CD14-positive monocyte (primary cell): ENCODE results near the gene ARL14EP. TPM values are rescaled to one million over a fixed set of nuclear protein-coding genes. Genes with fewer than 3 reads are reported as not detected.

ENCODE experiments used
- DNase-seq, 3 donors: peaks; one replicate each; pipeline ENCODE4 v3.0.0-alpha.2; 2011 to 2022
- H2AFZ ChIP-seq: 2 replicates; pipeline ENCODE4 v1.6.0; 2012; ENCODE audit warnings: mild to moderate bottlenecking, low read depth, low read length, inconsistent platforms; ENCODE audit not compliant: insufficient read depth, poor library complexity, severe bottlenecking
- H3K27ac ChIP-seq, 2 donors: 1 replicate in 1 of 2; 2 replicates in 1 of 2; pipeline ENCODE4 v1.5.1; 2012 to 2013; ENCODE audit warnings: low read length in 2 of 2, control low read depth in 1 of 2, inconsistent platforms in 1 of 2, low read depth in 1 of 2, mild to moderate bottlenecking in 1 of 2
- H3K27me3 ChIP-seq, 2 donors: one replicate each; pipeline versions ENCODE4 v1.6.0 to v1.6.1; 2011 to 2013; ENCODE audit warnings: low read length in 2 of 2; ENCODE audit not compliant: control insufficient read depth in 2 of 2, insufficient read depth in 2 of 2
- H3K36me3 ChIP-seq, 2 donors: replicated peaks in 1 of 2; 1 replicate in 1 of 2; 2 replicates in 1 of 2; pipeline versions ENCODE4 v1.5.1 to v1.6.1; 2012 to 2013; ENCODE audit warnings: low read length in 2 of 2, control low read depth in 1 of 2, inconsistent platforms in 1 of 2, mild to moderate bottlenecking in 1 of 2; ENCODE audit not compliant: insufficient read depth in 2 of 2, control insufficient read depth in 1 of 2
- H3K4me1 ChIP-seq, 2 donors: 1 replicate in 1 of 2; 2 replicates in 1 of 2; pipeline versions ENCODE4 v1.5.1 to v1.6.1; 2012 to 2013; ENCODE audit warnings: low read length in 2 of 2, control low read depth in 1 of 2, inconsistent platforms in 1 of 2, mild to moderate bottlenecking in 1 of 2, moderate library complexity in 1 of 2; ENCODE audit not compliant: insufficient read depth in 2 of 2, control insufficient read depth in 1 of 2
- H3K4me2 ChIP-seq: replicated peaks from 2 replicates; pipeline ENCODE3; 2012; ENCODE audit warnings: low read length, moderate library complexity, mild to moderate bottlenecking; ENCODE audit not compliant: poor library complexity, severe bottlenecking; ENCODE audit errors: extremely low read depth
- H3K4me3 ChIP-seq, 3 experiments: fragments of 200-600 bp in 1 of 3; sonication (generic) in 1 of 3; replicated peaks in 1 of 3; 1 replicate in 2 of 3; 2 replicates in 1 of 3; pipeline ENCODE4 v1.5.1; 2011 to 2013; ENCODE audit warnings: low read length in 3 of 3, mild to moderate bottlenecking in 3 of 3, control low read depth in 2 of 3, low read depth in 2 of 3, inconsistent platforms in 1 of 3, moderate library complexity in 1 of 3
- H3K79me2 ChIP-seq: 2 replicates; pipeline ENCODE4 v1.6.0; 2012; ENCODE audit warnings: mild to moderate bottlenecking, control low read depth, inconsistent platforms, low read length, moderate library complexity; ENCODE audit not compliant: insufficient read depth
- H3K9ac ChIP-seq: 2 replicates; pipeline ENCODE4 v1.6.0; 2017; ENCODE audit warnings: low read length, mild to moderate bottlenecking; ENCODE audit not compliant: insufficient read depth, poor library complexity, severe bottlenecking
- H3K9me3 ChIP-seq, 2 donors: replicated peaks in 1 of 2; 1 replicate in 1 of 2; 2 replicates in 1 of 2; pipeline versions ENCODE4 v1.5.1 to v1.6.1; 2012 to 2013; ENCODE audit warnings: low read length in 2 of 2, control low read depth in 1 of 2; ENCODE audit not compliant: control insufficient read depth in 1 of 2, insufficient read depth in 1 of 2
- H4K20me1 ChIP-seq: 2 replicates; pipeline ENCODE4 v1.6.0; 2012; ENCODE audit warnings: mild to moderate bottlenecking, low read length, control low read depth, moderate library complexity; ENCODE audit not compliant: insufficient read depth
- H3K27ac Mint-ChIP-seq, 7 donors: one replicate each; pipeline ENCODE4 v1.8.0; 2020; ENCODE audit warnings: mild to moderate bottlenecking in 7 of 7, mixed read lengths in 7 of 7, moderate library complexity in 6 of 7, inconsistent platforms in 2 of 7
- H3K27me3 Mint-ChIP-seq, 3 donors: one replicate each; pipeline ENCODE4 v1.8.0; 2021 to 2022; ENCODE audit warnings: low read depth in 3 of 3, mild to moderate bottlenecking in 3 of 3, mixed read lengths in 3 of 3, moderate library complexity in 3 of 3, inconsistent platforms in 1 of 3
- H3K36me3 Mint-ChIP-seq, 2 donors: one replicate each; pipeline ENCODE4 v1.8.0; 2020; ENCODE audit warnings: mixed read lengths in 2 of 2, inconsistent platforms in 1 of 2, mild to moderate bottlenecking in 1 of 2
- H3K4me1 Mint-ChIP-seq: one replicate; pipeline ENCODE4 v1.8.0; 2020; ENCODE audit warnings: mild to moderate bottlenecking, mixed read lengths
- H3K4me3 Mint-ChIP-seq, 2 donors: one replicate each; pipeline ENCODE4 v1.8.0; 2020; ENCODE audit warnings: mild to moderate bottlenecking in 2 of 2, mixed read lengths in 2 of 2, moderate library complexity in 1 of 2
- H3K9me3 Mint-ChIP-seq, 7 donors: one replicate each; pipeline ENCODE4 v1.8.0; 2020 to 2022; ENCODE audit warnings: mixed read lengths in 7 of 7, mild to moderate bottlenecking in 6 of 7, moderate library complexity in 6 of 7, inconsistent platforms in 2 of 7
- CTCF ChIP-seq: fragments of 200-600 bp; IDR thresholded peaks from one replicate; pipeline ENCODE4 v1.8.0; 2022; ENCODE audit warnings: antibody characterized with exemption, mild to moderate bottlenecking
- WGBS: methylation state at CpG from one replicate; pipeline ENCODE4 v1.1.5; 2013; ENCODE audit warnings: missing lambda C conversion rate; ENCODE audit not compliant: insufficient coverage; 5-methylcytosine and 5-hydroxymethylcytosine counted together
- intact Hi-C, 2 donors: fragments of 100-400 bp; cut with micrococcal nuclease; formaldehyde crosslinking; loops; one replicate each; pipeline versions ENCODE4 v1.15.0 to v1.15.1; 2023
- polyA plus RNA-seq, 3 donors: library from polyadenylated mRNA; depleted of rRNA in 1 of 3; unstranded in 2 of 3; stranded (reverse) in 1 of 3; fragments of 300-500 nt in 2 of 3; fragments of >200 nt in 1 of 3; fragmentation: Illumina TruSeq in 2 of 3; gene quantifications; 1 replicate in 2 of 3; 2 replicates in 1 of 3; pipeline ENCODE4 v1.2.3, GENCODE V29; 2012 to 2021

ARL14EP gene
- polyA plus RNA-seq, 3 donors: 9.9 to 32.2 (median 21.2) TPM

GRCh38 chr11:30313580-30313979, 9.3 kb upstream of the ARL14EP start:
- no peak overlapping the region for H3K4me3 ChIP-seq
- no peaks in the 10 kb centered on the region for H3K9me3 ChIP-seq
- H3K9ac ChIP-seq: no peak overlapping the region
- no peaks in the 10 kb centered on the region for H3K36me3 Mint-ChIP-seq
- no peaks in the 10 kb centered on the region for H4K20me1 ChIP-seq
- TF ChIP-seq CTCF: no peak
- H2AFZ ChIP-seq: no peak overlapping the region
- no peaks in the 10 kb centered on the region for H3K79me2 ChIP-seq
- H3K27ac Mint-ChIP-seq: no peak overlapping the region
- peaks cover 0 to 2% (median 0%) of the 10 kb centered on the region in 7 donors for H3K9me3 Mint-ChIP-seq
- H3K36me3 ChIP-seq: no peaks in the 10 kb centered on the region
- H3K4me3 Mint-ChIP-seq: no peak overlapping the region
- no peaks in the 10 kb centered on the region for H3K4me1 Mint-ChIP-seq
- 100% methylated on average over 1 of the region's 2 CpGs for WGBS
- peaks cover 2 to 3% of the 10 kb centered on the region in 2 donors for H3K27me3 ChIP-seq
- H3K4me2 ChIP-seq: no peak overlapping the region
- intact Hi-C loops: no loop called here
- H3K27me3 Mint-ChIP-seq: peaks cover 2 to 5% (median 3%) of the 10 kb centered on the region in 3 donors
- no peaks in the 10 kb centered on the region for H3K4me1 ChIP-seq
- no peak for DNase-seq
- no peak overlapping the region for H3K27ac ChIP-seq

DNA sequence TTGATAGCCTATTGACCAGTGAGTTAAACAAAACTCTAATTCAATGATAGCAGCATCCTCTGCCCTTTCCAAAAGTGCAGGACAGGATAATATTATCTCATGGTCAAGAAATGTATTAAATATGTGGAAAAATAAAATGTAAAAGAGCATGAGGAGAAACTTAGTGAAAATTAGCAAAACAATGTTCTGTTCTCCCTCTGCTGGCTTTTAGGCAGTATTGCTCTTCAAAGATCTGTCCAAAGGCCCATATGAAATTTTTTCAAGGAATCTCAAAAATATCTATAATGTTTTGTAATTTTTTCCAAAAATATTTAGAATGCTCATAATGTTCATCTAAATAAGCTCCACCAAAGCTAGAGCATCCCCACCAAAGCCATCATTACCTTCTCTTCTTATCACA, 8.3 kb upstream of the ARL14EP start:
- no peaks in the 10 kb centered on the region for H4K20me1 ChIP-seq
- Mint-ChIP-seq H3K4me3 (no peak overlapping the region), H3K27me3 (peaks cover 2 to 5% (median 4%) of the 10 kb centered on the region in 3 donors), H3K27ac (no peak overlapping the region), H3K36me3 (no peaks in the 10 kb centered on the region), H3K4me1 (no peaks in the 10 kb centered on the region), H3K9me3 (peaks cover 0 to 2% (median 0%) of the 10 kb centered on the region in 7 donors)
- peaks cover 2 to 3% of the 10 kb centered on the region in 2 donors for H3K27me3 ChIP-seq
- peak; percentile 33 for TF ChIP-seq CTCF
- intact Hi-C loops: no loop called here
- H3K4me3 ChIP-seq: no peak overlapping the region
- no peak for DNase-seq
- no peaks in the 10 kb centered on the region for H3K79me2 ChIP-seq
- H3K9me3 ChIP-seq: no peaks in the 10 kb centered on the region
- H3K27ac ChIP-seq: no peak overlapping the region
- H3K36me3 ChIP-seq: no peaks in the 10 kb centered on the region
- H3K4me2 ChIP-seq: no peak overlapping the region
- no peak overlapping the region for H3K9ac ChIP-seq
- no peaks in the 10 kb centered on the region for H3K4me1 ChIP-seq
- no peak overlapping the region for H2AFZ ChIP-seq
